Head of caudate nucleus (tissue), 42 donors: Measurements from ENCODE around the gene FAHD2B.
"Not testable (repeated sequence)": the region's sequence is repeated elsewhere in the genome, so short reads cannot be mapped to it uniquely, and the experiment has no call there.

Experiments used
- DNase-seq, 42 donors: peaks; one replicate each; pipeline versions ENCODE4 v3.0.0 to v3.0.0-alpha.2; 2020 to 2021; ENCODE audit warnings: mixed read lengths in 7 of 42
- intact Hi-C: fragments of 100-400 bp; cut with DNase I; formaldehyde crosslinking; loops from one replicate; pipeline ENCODE4 v1.15.0; 2022

The FAHD2B gene

DNA sequence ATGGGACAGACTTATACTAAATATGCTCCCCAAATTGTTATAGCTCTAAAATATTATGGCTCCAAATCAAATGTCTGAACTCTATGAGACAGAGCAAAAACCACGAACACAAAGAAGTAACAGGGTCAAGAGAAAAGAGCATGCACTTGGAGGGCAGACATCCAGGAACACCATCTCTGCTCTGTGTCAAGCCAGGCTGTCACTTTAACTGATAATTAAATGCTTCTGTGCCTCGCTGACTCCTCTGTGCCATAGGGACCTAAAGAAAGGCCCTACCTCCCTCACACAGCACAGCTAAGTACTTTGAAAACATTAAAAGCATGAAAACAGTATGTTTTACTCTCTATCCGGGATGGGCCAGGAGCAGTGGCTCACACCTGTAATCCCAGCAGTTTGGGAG is 23.8 kb downstream of the FAHD2B start:
- intact Hi-C loops, result not testable (repeated sequence)

GRCh38 chr2:97068722-97069121 is 26.0 kb downstream of the FAHD2B start:
- intact Hi-C loops, DNase-seq: not testable (repeated sequence)

More for the DNA sequence above, 23.8 kb downstream of the FAHD2B start:
- DNase-seq, result not testable (repeated sequence)

GRCh38 chr2:97068074-97068473 is 26.6 kb downstream of the FAHD2B start:
- intact Hi-C loops, result no loop called here
- no peak for DNase-seq

- DNase-seq, result no peak
- intact Hi-C loops, result no loop called here
Measured at GRCh38 chr2:97067279-97068004, 27.2 kb downstream of the FAHD2B start.

DNA sequence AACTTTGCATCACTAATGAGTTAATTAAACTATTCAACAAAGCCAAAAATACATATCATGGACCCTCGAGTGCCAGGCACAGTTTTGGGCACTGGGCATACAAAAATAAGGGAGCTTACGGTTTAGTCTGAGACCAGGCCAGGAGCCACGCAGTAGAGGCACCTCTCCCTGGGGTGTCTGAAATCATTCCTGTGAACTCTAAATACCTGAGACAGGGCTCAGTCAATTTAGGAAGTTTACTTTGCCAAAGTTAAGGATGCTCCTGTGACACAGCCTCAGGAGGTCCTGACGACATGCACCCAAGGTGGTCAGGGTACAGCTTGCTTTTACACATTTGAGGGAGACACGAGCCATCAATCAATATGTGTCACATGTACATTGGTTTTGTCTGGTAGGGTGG is 28.7 kb downstream of the FAHD2B start:
- DNase-seq, intact Hi-C loops: not testable (repeated sequence)

DNA sequence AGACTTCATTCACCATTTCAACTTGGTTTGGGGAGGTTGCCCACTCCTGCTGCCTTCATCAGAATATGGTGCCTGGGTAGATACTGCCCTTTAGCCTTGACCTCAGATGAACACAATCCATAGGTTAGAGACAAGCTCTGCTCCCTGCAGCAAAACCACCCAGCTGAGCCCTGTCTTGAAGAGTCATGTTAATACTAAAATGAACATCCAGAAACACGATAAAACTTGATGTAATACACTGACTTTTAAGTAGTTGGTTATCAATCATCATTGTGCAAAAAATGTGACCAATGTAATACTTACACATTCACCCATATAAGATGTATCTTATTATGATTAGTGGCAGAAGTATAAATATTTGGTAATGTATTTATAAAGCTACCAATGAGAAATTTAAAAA is 32.7 kb downstream of the FAHD2B start:
- intact Hi-C loops, DNase-seq: not testable (repeated sequence)

DNA sequence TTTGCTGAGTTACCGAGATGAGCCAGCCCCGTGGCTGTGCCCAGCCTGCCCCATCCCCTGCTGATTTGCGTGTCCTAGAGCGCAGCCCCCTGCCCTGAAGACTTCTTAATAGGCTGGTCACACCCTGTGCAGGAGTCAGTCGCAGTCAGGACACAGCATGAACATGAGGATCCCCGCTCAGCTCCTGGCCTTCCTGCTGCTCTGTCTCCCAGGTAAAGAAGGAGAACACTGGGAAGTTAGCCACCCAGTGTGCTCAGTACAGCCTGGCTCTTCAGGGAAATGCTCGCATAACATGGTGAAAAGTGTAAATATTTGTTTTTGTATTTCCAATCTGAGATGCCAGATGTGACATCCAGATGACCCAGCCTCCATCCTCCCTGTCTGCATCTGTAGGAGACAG is 34.9 kb downstream of the FAHD2B start:
- DNase-seq, intact Hi-C loops: not testable (repeated sequence)

GRCh38 chr2:97056150-97056549 is 38.5 kb downstream of the FAHD2B start:
- DNase-seq, intact Hi-C loops: not testable (repeated sequence)

DNA sequence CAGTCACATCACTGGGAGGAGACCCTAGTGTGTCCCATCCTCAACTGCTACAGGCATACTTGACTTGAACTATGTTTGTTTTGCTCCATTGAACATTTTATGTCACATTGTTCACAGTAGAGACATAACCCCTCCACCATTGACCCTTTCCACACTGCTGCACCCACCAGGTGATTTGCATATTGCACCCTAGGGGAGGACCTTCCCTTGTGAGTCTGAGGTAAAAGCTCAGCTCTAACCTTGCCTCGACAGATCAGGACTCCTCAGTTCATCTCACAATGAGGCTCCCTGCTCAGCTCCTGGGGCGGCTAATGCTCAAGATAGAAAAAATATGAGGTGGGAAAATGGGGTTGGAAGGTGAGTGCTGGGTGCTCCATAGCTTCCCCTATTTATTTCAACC is 44.6 kb downstream of the FAHD2B start:
- intact Hi-C loops, DNase-seq: not testable (repeated sequence)

DNA sequence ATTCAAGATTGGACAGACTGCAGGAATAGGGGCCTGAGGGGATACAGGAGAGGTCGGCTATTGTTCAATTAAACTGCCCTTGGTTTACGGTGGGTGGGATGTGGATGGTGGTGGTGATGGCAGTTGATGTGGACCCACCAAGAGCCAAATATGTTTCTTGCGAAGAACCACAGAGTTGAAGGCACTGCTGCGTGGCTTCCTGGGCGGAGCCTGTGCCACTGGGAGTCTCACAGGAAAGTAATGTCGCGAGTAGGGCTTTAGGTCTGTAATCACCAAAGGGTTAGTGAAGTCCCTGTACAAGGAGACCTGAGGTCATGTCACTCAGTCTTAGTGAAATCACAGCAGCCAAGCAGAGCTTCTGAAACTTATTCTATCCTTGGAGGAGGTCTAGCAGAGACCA is 46.2 kb downstream of the FAHD2B start:
- DNase-seq, intact Hi-C loops: not testable (repeated sequence)

DNA sequence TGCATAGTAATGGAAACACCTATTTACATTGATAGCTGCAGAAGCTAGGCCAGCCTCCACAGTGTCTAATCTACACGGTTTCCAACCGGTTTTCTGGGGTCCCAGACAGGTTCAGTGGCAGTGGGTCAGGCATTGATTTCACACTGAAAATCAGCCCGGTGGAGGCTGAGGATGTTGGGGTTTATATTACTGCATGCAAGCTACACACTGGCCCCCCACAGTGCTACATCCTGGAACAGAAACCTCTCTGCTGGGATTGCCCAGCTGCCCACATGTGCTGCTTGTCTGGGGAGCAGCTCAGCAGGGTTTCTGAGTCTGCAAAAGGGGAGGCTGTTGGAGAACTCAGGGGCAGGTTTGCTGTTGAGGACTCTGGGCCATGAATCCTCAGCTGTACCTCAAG is 48.0 kb downstream of the FAHD2B start:
- intact Hi-C loops, DNase-seq: not testable (repeated sequence)

GRCh38 chr2:97045895-97046499 is 48.7 kb downstream of the FAHD2B start:
- intact Hi-C loops, DNase-seq: not testable (repeated sequence)
